T47D (cell line): ENCODE results near the gene ZNF574.

Experiments used
- DNase-seq, 2 experiments: peaks; one replicate each; pipeline versions ENCODE4 v3.0.0 to v3.0.0-alpha.2; 2011 to 2012; ENCODE audit warnings: low read depth in 1 of 2, low spot score in 1 of 2
- JUND ChIP-seq: IDR thresholded peaks from 2 replicates; pipeline ENCODE4 v1.6.1; 2012; ENCODE audit warnings: low read depth
- in situ Hi-C: cut with HindIII; loops from 2 replicates; pipeline ENCODE4 v1.10.0; 2016; ENCODE audit warnings: low sequenced_read_pairs, low pct_unique_long_range_greater_than_20kb

Gene ZNF574

GRCh38 chr19:42078538-42079275, 2.7 kb downstream of the ZNF574 start:
- in situ Hi-C loops = no loop called here
- no peak for DNase-seq
- TF ChIP-seq JUND = no peak

- DNase-seq = no peak
- in situ Hi-C loops = no loop called here
- TF ChIP-seq JUND = no peak
Measured at GRCh38 chr19:42079276-42079669, 3.3 kb downstream of the ZNF574 start.

- in situ Hi-C loops = no loop called here
- no peak for TF ChIP-seq JUND
- no peak for DNase-seq
Measured at GRCh38 chr19:42079886-42080763, 4.2 kb downstream of the ZNF574 start.

- no peak for TF ChIP-seq JUND
- in situ Hi-C loops = no loop called here
- no peak for DNase-seq
Measured at GRCh38 chr19:42080764-42081375, 4.9 kb downstream of the ZNF574 start.

DNA sequence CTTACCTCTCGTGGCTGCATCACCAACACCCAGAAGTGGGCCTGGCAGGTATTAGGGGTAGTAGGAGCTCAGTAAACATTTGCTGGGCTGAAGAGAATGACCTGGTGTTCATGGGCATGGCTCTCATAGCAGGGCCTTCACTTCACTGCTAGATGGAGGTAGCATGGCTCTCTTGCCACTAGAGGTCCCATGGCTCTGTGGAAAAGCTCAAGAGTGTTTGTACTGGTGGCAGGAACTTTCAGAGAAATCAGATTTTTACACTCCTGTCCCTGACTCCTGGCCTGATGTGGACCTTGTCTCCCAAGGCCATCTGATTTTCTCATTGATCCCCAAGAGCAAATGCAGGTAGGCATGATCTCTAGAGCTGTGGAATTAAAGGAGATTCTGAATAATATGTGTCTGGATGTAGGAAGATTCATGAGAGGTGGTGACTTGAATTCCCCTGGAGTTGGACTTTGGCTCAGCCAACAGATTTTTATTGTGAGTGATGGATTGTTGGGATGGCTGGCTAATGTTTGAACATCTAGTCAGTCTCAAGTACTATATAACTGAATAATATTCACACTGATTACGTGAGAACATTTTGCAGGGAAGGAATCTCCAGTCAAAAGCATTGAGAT, 5.7 kb downstream of the ZNF574 start:
- DNase-seq = peak; percentile 66 to 74
- TF ChIP-seq JUND = no peak
- in situ Hi-C loops = no loop called here

GRCh38 chr19:42083537-42083936, 7.6 kb downstream of the ZNF574 start:
- DNase-seq = no peak
- no peak for TF ChIP-seq JUND
- in situ Hi-C loops = no loop called here

DNA sequence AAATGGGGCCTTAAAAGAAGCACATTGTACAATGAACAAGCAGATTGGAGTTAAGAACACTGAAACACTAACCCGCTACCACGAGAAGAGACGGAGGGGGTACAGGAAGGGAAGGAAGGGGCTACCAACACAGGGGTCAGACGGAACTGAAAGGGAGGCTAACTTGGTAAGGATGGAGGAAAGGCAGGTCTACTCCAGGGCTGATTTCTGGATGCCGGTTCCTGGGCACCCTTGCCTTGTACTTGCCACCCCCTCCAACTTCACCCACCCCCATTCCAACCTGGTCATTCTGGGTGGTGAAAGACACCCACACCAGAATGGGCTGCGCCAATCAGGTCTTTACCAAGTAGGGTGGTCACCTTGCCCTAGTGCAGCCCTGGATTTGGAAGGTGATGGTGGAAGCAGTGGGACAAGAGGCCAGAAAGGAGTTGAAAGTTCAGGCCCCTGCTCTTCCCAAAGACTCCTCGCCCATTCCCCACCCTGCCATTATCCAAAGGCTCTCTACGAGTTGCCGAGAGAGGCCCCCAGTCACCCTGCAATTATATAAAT, 10.3 kb downstream of the ZNF574 start:
- no peak for TF ChIP-seq JUND
- in situ Hi-C loops = no loop called here
- DNase-seq = no peak

DNA sequence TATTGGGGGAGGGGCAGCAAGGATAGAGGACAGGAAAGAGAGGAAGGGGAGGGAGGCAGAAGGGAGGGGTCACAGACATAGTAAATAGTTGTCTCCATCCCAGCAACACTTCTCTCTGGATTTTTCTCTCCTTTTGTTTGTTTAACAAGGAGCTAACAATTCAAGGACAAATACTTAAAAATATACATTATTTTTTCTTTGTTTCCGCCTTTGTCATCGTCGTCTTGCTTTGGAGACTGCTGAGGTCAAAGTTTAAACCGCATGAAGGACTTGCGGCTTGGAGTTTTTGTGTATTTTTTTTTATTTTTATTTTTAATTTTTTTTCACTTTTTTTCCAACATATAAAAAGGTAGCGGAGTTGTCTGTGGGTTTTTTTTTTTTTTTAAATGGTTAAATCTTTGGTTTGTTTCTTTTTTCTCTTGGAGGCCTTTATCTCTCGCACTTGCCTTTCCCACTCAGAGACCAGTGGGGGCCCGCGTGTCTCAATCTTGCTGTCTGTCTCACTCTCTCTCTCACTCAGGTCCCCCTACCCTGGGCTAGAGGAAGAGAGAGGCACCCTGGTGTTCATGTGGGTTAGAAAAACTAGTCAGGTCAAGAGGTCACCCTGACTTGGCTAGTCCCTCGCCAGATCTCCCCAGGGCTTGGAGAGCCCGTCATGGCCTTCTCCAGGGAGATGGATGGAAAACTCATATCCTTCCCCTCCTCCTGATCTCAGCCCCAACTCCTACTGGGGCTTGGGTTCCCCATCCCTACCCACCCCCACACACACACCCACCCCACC, 11.0 kb downstream of the ZNF574 start:
- DNase-seq = no peak
- in situ Hi-C loops = no loop called here
- no peak for TF ChIP-seq JUND

DNA sequence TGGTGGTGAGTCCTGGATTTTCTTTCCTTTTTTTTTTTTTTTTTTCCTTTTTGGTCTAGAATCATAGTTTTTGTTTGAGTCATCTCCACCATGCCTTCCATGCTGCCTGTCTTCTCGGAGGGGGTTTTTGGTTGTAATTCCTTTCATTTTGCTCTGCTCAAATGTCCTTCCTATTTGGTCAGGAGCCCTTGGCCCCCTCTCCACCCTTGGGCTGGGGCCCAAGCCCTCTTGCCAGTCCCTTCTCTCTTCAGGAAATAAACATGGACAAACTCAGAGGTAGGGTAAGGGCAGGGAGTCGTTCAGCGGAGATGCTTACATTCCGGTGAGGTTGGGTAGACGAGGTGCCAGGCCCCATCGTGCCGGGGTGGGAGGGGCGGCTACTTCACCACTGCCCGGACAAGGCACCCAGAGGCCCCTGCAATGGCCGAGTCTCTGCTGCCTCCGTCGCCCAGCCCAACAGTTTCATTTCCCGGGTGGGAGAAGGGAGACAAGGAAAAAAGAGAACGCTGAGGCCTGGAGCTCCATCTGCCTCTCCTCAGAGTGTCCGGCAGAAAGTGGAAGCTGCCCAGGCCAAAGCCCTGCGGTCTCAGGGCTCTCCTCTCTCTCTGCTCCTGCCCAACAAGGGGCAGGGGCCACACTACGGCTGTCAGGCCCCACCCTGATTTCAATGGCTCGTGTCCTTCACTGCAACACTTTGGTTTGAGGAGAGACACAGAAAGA, 12.7 kb downstream of the ZNF574 start:
- no peak for DNase-seq
- in situ Hi-C loops = no loop called here
- no peak for TF ChIP-seq JUND

DNA sequence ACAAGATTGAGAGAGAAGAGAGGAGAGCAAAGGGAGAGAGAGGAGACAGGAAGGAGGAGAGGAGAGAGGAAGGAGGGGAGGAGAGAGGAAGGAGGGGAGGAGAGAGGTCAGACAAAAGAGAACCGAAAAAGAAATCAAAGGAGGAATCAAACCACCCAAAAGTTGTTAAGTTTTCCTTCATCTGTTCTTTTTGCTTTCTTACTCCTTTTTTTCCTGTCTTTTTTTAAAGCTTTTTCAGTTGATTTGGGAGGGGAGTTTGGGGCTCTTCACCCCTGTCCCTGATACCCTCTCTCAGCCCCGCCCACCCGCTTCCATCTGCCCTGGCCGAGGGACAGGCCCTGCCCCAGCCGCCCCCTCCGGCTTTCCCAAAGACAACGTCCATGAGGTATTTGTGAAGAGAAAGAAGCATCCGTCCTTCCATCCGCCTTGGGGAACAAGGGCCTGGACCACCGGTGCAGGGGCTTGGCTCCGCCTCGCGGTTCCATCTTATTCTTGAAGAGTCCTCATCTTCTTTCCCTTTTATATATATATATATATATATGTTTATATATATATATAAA, 13.3 kb downstream of the ZNF574 start:
- in situ Hi-C loops = no loop called here
- no peak for TF ChIP-seq JUND
- no peak for DNase-seq

GRCh38 chr19:42089772-42090171, 13.8 kb downstream of the ZNF574 start:
- no peak for DNase-seq
- in situ Hi-C loops = no loop called here
- no peak for TF ChIP-seq JUND
